ENCODE measurements around the gene TMEM97. TPM values are rescaled to one million over a fixed set of nuclear protein-coding genes. Genes with fewer than 3 reads are reported as not detected.

The TMEM97 gene
- total and polyA plus RNA-seq, 2 experiments from 2014 or later, result 63.6 to 66.9 TPM

- Histone ChIP-seq H3K36me3 (replicated peaks; ENCODE audit: insufficient read depth, low read depth) (no peaks in the 10 kb centered on the region), H3K9me2 (replicated peaks; ENCODE audit: insufficient read depth) (no peaks in the 10 kb centered on the region), H3K9me3 (ENCODE audit: low read depth) (no peaks in the 10 kb centered on the region), H3K4me1 (ENCODE audit: insufficient read depth) (no peaks in the 10 kb centered on the region), H3K79me2 (no peaks in the 10 kb centered on the region), H3K27me3 (no peaks in the 10 kb centered on the region), H4K20me1 (ENCODE audit: insufficient read depth, poor library complexity, severe bottlenecking) (no peaks in the 10 kb centered on the region), H3K4me2 (no peak overlapping the region), H3K27ac (no peak overlapping the region), H3K4me3 (no peak overlapping the region), H2AFZ (no peak overlapping the region)
- DNase-seq (ENCODE audit: low spot score), result no peak
- TF ChIP-seq CTCF (IDR thresholded peaks at IDR 0.05; ENCODE audit: poor library complexity) (no peak), EZH2 (IDR thresholded peaks at IDR 0.05; ENCODE audit: borderline replicate concordance) (no peak), EZH2phosphoT487 (IDR thresholded peaks at IDR 0.05; ENCODE audit: low read depth, severe bottlenecking, unreplicated experiment) (no peak)
- 92% methylated on average over 30 of the region's 38 CpGs for WGBS (ENCODE audit: low lambda C conversion rate, missing lambda C conversion rate)
Measured at GRCh38 chr17:28306954-28307401, 12.0 kb upstream of the TMEM97 start.

- no peak overlapping the region for H2AFZ ChIP-seq
- H3K27ac ChIP-seq, result no peak overlapping the region
- no peak for TF ChIP-seq EZH2phosphoT487 (IDR thresholded peaks at IDR 0.05; ENCODE audit: low read depth, severe bottlenecking, unreplicated experiment)
- no peak for TF ChIP-seq EZH2 (IDR thresholded peaks at IDR 0.05; ENCODE audit: borderline replicate concordance)
- TF ChIP-seq CTCF (IDR thresholded peaks at IDR 0.05; ENCODE audit: poor library complexity), result no peak
- 96% methylated on average over 2 of the region's 2 CpGs for WGBS (ENCODE audit: low lambda C conversion rate, missing lambda C conversion rate)
- no peaks in the 10 kb centered on the region for H4K20me1 ChIP-seq (ENCODE audit: insufficient read depth, poor library complexity, severe bottlenecking)
- H3K9me3 ChIP-seq (ENCODE audit: low read depth), result no peaks in the 10 kb centered on the region
- peaks cover 9% of the 10 kb centered on the region for H3K4me1 ChIP-seq (ENCODE audit: insufficient read depth)
- no peak overlapping the region for H3K4me2 ChIP-seq
- H3K9me2 ChIP-seq (replicated peaks; ENCODE audit: insufficient read depth), result no peaks in the 10 kb centered on the region
- no peaks in the 10 kb centered on the region for H3K79me2 ChIP-seq
- DNase-seq (ENCODE audit: low spot score), result no peak
- no peaks in the 10 kb centered on the region for H3K27me3 ChIP-seq
- no peak overlapping the region for H3K4me3 ChIP-seq
- H3K36me3 ChIP-seq (replicated peaks; ENCODE audit: insufficient read depth, low read depth), result no peaks in the 10 kb centered on the region
Measured at GRCh38 chr17:28313841-28314240, 5.2 kb upstream of the TMEM97 start.

- TF ChIP-seq EZH2phosphoT487 (IDR thresholded peaks at IDR 0.05; ENCODE audit: low read depth, severe bottlenecking, unreplicated experiment), result no peak
- no peak for TF ChIP-seq EZH2 (IDR thresholded peaks at IDR 0.05; ENCODE audit: borderline replicate concordance)
- TF ChIP-seq CTCF (IDR thresholded peaks at IDR 0.05; ENCODE audit: poor library complexity), result no peak
- no peak overlapping the region for H3K4me2 ChIP-seq
- peaks cover 23% of the 10 kb centered on the region for H3K4me1 ChIP-seq (ENCODE audit: insufficient read depth)
- H3K4me3 ChIP-seq, result no peak overlapping the region
- no peaks in the 10 kb centered on the region for H4K20me1 ChIP-seq (ENCODE audit: insufficient read depth, poor library complexity, severe bottlenecking)
- no peaks in the 10 kb centered on the region for H3K9me2 ChIP-seq (replicated peaks; ENCODE audit: insufficient read depth)
- no peak for DNase-seq (ENCODE audit: low spot score)
- H3K36me3 ChIP-seq (replicated peaks; ENCODE audit: insufficient read depth, low read depth), result no peaks in the 10 kb centered on the region
- peaks cover 14% of the 10 kb centered on the region for H3K79me2 ChIP-seq
- H3K9me3 ChIP-seq (ENCODE audit: low read depth), result no peaks in the 10 kb centered on the region
- H2AFZ ChIP-seq, result no peak overlapping the region
- H3K27me3 ChIP-seq, result no peaks in the 10 kb centered on the region
- H3K27ac ChIP-seq, result no peak overlapping the region
- 91% methylated on average over 4 of the region's 4 CpGs for WGBS (ENCODE audit: low lambda C conversion rate, missing lambda C conversion rate)
Measured at GRCh38 chr17:28315846-28316705, 2.9 kb upstream of the TMEM97 start.

Measured in hepatocyte (in vitro differentiated cells).